GM12878 (cell line): ENCODE data around the gene REEP5. TPM values are rescaled to one million over a fixed set of nuclear protein-coding genes. Genes with fewer than 3 reads are reported as not detected.

ENCODE experiments used
- ATAC-seq: fragments of 200-7000 bp; cut with Tn5 transposase; 3 replicates; pipeline ENCODE4 v1.9.1; 2020; ENCODE audit warnings: mild to moderate bottlenecking, moderate library complexity
- BruUV-seq: library from RNA; stranded (reverse); fragments of 400-500 nt; replicated peaks from 2 replicates; lab custom pipeline; 2021; lab: Mats Ljungman, UMichigan
- CTCF ChIA-PET: fragments of 300-600 bp; sonication (Branson Sonifier 250); formaldehyde crosslinking; extraction: SDS; loops from one replicate; lab custom pipeline; 2021; ENCODE audit warnings: inconsistent platforms; lab: Yijun Ruan, JAX
- POLR2A ChIA-PET: fragments of 350-600 bp; formaldehyde crosslinking; extraction: SDS; loops from one replicate; lab custom pipeline; 2021; ENCODE audit warnings: inconsistent platforms; lab: Charles Lee
- RAD21 ChIA-PET: fragments of 300-600 bp; sonication (Branson Sonifier 250); formaldehyde crosslinking; loops from one replicate; lab custom pipeline; 2023; ENCODE audit warnings: antibody characterized with exemption; ENCODE audit not compliant: unreplicated experiment; lab: Charles Lee
- SMC1A ChIA-PET: fragments of 300-600 bp; sonication (Branson Sonifier 250); formaldehyde crosslinking; loops from one replicate; lab custom pipeline; 2023; ENCODE audit not compliant: unreplicated experiment, uncharacterized antibody; lab: Charles Lee
- DNase-seq: peaks from one replicate; pipeline ENCODE4 v3.0.0-alpha.2; 2011; ENCODE audit warnings: low read depth, low spot score
- FAIRE-seq: peaks from 3 replicates; lab custom pipeline; 2011; peaks lifted over from hg19 to GRCh38; lab: Jason Lieb, UNC
- H2AFZ ChIP-seq: 2 replicates; pipeline ENCODE4 v1.6.0; 2011; ENCODE audit warnings: low read depth, low read length, control low read depth; ENCODE audit not compliant: control insufficient read depth
- H3K27ac ChIP-seq: 2 replicates; pipeline ENCODE4 v1.5.1; 2011; ENCODE audit warnings: control low read depth; ENCODE audit not compliant: control insufficient read depth, insufficient read depth
- H3K27me3 ChIP-seq, 2 experiments: replicated peaks in 1 of 2; 2 replicates each; pipeline versions ENCODE4 v1.6.0 to v1.6.1; 2011; ENCODE audit warnings: low read length in 1 of 2; ENCODE audit not compliant: control insufficient read depth in 2 of 2, insufficient read depth in 2 of 2
- H3K36me3 ChIP-seq, 2 experiments: 2 replicates each; pipeline ENCODE4 v1.5.1; 2011; ENCODE audit warnings: low read length in 1 of 2; ENCODE audit not compliant: control insufficient read depth in 2 of 2, insufficient read depth in 2 of 2
- H3K4me1 ChIP-seq: 2 replicates; pipeline ENCODE4 v1.6.1; 2011; ENCODE audit warnings: mild to moderate bottlenecking, low read length, moderate library complexity, mixed read lengths; ENCODE audit not compliant: control insufficient read depth, insufficient read depth
- H3K4me2 ChIP-seq: 2 replicates; pipeline ENCODE4 v1.6.0; 2011; ENCODE audit warnings: control low read depth; ENCODE audit not compliant: control insufficient read depth, insufficient read depth
- H3K4me3 ChIP-seq: fragments of 200-600 bp; sonication (generic); 2 replicates; pipeline ENCODE4 v1.5.1; 2016
- H3K79me2 ChIP-seq: 2 replicates; pipeline ENCODE4 v1.6.0; 2011; ENCODE audit warnings: low read length; ENCODE audit not compliant: control insufficient read depth, insufficient read depth
- H3K9ac ChIP-seq: 2 replicates; pipeline ENCODE4 v1.8.0; 2011; ENCODE audit warnings: low read length, control low read depth, mixed read lengths; ENCODE audit not compliant: control insufficient read depth, insufficient read depth
- H3K9me3 ChIP-seq: replicated peaks from 3 replicates; pipeline ENCODE4 v1.5.1; 2011; ENCODE audit warnings: mild to moderate bottlenecking, low read length; ENCODE audit not compliant: control insufficient read depth, insufficient read depth
- H4K20me1 ChIP-seq: 2 replicates; pipeline ENCODE4 v1.6.0; 2011; ENCODE audit not compliant: control insufficient read depth, insufficient read depth
- CBX3 ChIP-seq: fragments of 200-600 bp; sonication (generic); IDR thresholded peaks from 2 replicates; pipeline ENCODE4 v1.6.1; 2016; ENCODE audit warnings: low read depth, borderline replicate concordance
- CHD1 ChIP-seq: IDR thresholded peaks from 2 replicates; pipeline ENCODE4 v1.6.1; 2012; ENCODE audit warnings: low read depth, low read length, improper control_type of control experiment
- IKZF2 ChIP-seq, 2 experiments: fragments of 450-650 bp; IDR thresholded peaks; 2 replicates each; pipeline ENCODE4 v1.6.1; 2017; ENCODE audit warnings: mild to moderate bottlenecking in 2 of 2, moderate library complexity in 2 of 2
- MEF2A ChIP-seq: IDR thresholded peaks from 2 replicates; pipeline ENCODE4 v1.6.1; 2011; ENCODE audit warnings: low read depth, mild to moderate bottlenecking, low read length, moderate library complexity; ENCODE audit not compliant: insufficient read depth
- NFXL1 ChIP-seq: fragments of 450-650 bp; IDR thresholded peaks from 2 replicates; pipeline ENCODE4 v1.6.1; 2017; ENCODE audit warnings: antibody characterized with exemption, mild to moderate bottlenecking, borderline replicate concordance
- NFYA ChIP-seq: IDR thresholded peaks from 2 replicates; pipeline ENCODE4 v1.6.1; 2011; ENCODE audit warnings: low read depth, mild to moderate bottlenecking, low read length, improper control_type of control experiment, borderline replicate concordance
- NR2F1 ChIP-seq: fragments of 450-650 bp; conservative IDR thresholded peaks from 2 replicates; pipeline ENCODE4 v1.6.1; 2017; ENCODE audit warnings: mild to moderate bottlenecking
- PAX5 ChIP-seq: IDR thresholded peaks from 2 replicates; pipeline ENCODE4 v1.6.1; 2011; ENCODE audit warnings: low read depth, low read length, borderline replicate concordance
- PBX3 ChIP-seq: IDR thresholded peaks from 2 replicates; pipeline ENCODE4 v1.6.1; 2011; ENCODE audit warnings: mild to moderate bottlenecking, low read depth, low read length, moderate library complexity; ENCODE audit not compliant: insufficient replicate concordance
- PKNOX1 ChIP-seq: fragments of 450-650 bp; IDR thresholded peaks from 2 replicates; pipeline ENCODE4 v1.6.1; 2016; ENCODE audit warnings: mild to moderate bottlenecking
- POLR2A ChIP-seq: IDR thresholded peaks from 2 replicates; pipeline ENCODE4 v1.6.1; 2011; ENCODE audit warnings: low read depth, mild to moderate bottlenecking, low read length
- RUNX3 ChIP-seq: IDR thresholded peaks from 2 replicates; pipeline ENCODE4 v1.6.1; 2012; ENCODE audit warnings: low read length, inconsistent platforms
- SIN3A ChIP-seq: IDR thresholded peaks from 2 replicates; pipeline ENCODE4 v1.6.1; 2012; ENCODE audit warnings: low read depth, low read length, improper control_type of control experiment
- ZNF24 ChIP-seq: fragments of 450-650 bp; IDR thresholded peaks from 2 replicates; pipeline ENCODE4 v1.6.1; 2017; ENCODE audit warnings: antibody characterized with exemption, mild to moderate bottlenecking
- WGBS: methylation state at CpG from one replicate; pipeline ENCODE4 v1.1.6; 2016; ENCODE audit warnings: low lambda C conversion rate; ENCODE audit not compliant: insufficient replicate concordance, insufficient coverage; ENCODE audit errors: missing lambda C conversion rate; 5-methylcytosine and 5-hydroxymethylcytosine counted together
- in situ Hi-C: fragments of 300-500 bp; cut with MboI; formaldehyde crosslinking; loops from 9 replicates; pipeline ENCODE4 v1.14.3; 2018; ENCODE audit warnings: mixed read lengths
- intact Hi-C: fragments of 100-400 bp; cut with micrococcal nuclease; formaldehyde crosslinking; loops from one replicate; pipeline ENCODE4 v1.14.2; 2022; ENCODE audit not compliant: unreplicated experiment
- polyA plus RNA-seq, 11 experiments: library from polyadenylated mRNA; depleted of rRNA in 4 of 11; unstranded in 6 of 11; stranded (reverse) in 5 of 11; fragments of >200 nt; fragmentation: Nextera tagmentation in 4 of 11; fragmentation: Illumina TruSeq in 1 of 11; extraction: Ambion mirVana in 4 of 11; extraction: Trizol in 1 of 11; gene quantifications; 1 replicate in 1 of 11; 2 replicates in 10 of 11; pipeline versions ENCODE4 v1.2.1 to v1.2.3, GENCODE V29; 2011 to 2016; ENCODE audit warnings: inconsistent platforms in 2 of 11, missing spikeins in 2 of 11, low read depth in 1 of 11
- total RNA-seq, 4 experiments: library from RNA; depleted of rRNA in 3 of 4; stranded (reverse); fragments of >200 nt in 3 of 4; fragmentation: Illumina TruSeq in 1 of 4; extraction: Trizol in 1 of 4; gene quantifications; 2 replicates each; pipeline versions ENCODE4 v1.2.1 to v1.2.3, GENCODE V29; 2013 to 2021

The REEP5 gene
- total and polyA plus RNA-seq, 10 of the 15 experiments (the other 5 are each of a cell fraction or from before 2014, with no cell fraction given): 30.5 to 211 (median 113) TPM

DNA sequence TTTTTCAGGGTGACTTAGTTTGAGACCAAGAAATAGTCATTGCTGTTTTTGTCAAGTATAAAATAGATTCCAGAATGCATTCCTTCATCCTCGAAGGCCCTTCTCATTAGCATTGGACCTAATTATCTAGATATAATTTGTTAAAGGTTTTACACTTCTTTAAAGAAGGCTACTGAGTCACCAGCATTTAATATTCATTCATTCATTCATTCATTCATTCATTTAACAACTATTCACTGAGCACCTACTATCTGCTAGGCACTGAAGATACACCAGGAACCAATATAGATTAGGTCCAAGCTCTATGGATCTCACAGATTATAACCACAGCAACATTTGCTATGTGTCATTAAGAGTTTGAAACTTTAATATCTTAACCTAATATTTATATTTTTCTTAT, 11.1 kb upstream of the REEP5 start:
- ChIA-PET CTCF (interaction anchor here (2.7 kb wide), 1 partner anchor 10 kb away, joined by 8 read pairs; no protein-coding TSS in a partner anchor), RAD21 (no interaction called here), POLR2A (interaction anchor here (0.6 kb wide), 1 partner anchor 18 kb away, joined by 6 read pairs; no protein-coding TSS in a partner anchor), SMC1A (interaction anchor here (1.8 kb wide), 1 partner anchor 10 kb away, joined by 5 read pairs; no protein-coding TSS in a partner anchor)
- in situ Hi-C loops (no loop called here), intact Hi-C loops (no loop called here)
- TF ChIP-seq CHD1: no peak
- TF ChIP-seq ZNF24: peak; percentile 87
- Histone ChIP-seq H3K79me2 (peaks cover 2% of the 10 kb centered on the region; the same call in 1 of the 2 replicates), H2AFZ (no peak overlapping the region), H3K27me3 (no peaks in the 10 kb centered on the region), H3K36me3 (no peaks in the 10 kb centered on the region), H3K4me1 (peaks cover 28% of the 10 kb centered on the region), H4K20me1 (no peaks in the 10 kb centered on the region), H3K4me2 (no peak overlapping the region), H3K9ac (no peak overlapping the region), H3K9me3 (peaks cover 5% of the 10 kb centered on the region), H3K4me3 (no peak overlapping the region), H3K27ac (no peak overlapping the region)
- BruUV-seq: no TSS peak
- DNase-seq (no peak), ATAC-seq (no peak), FAIRE-seq (no peak)
- WGBS: 93% methylated on average over 1 of the region's 1 CpG

GRCh38 chr5:112931473-112931872, 9.4 kb upstream of the REEP5 start:
- ChIA-PET RAD21 (interaction anchor here (1.0 to 1.4 kb wide), 5 partner anchors 9 to 48 kb away, joined by 3 to 7 read pairs (median 4); partner anchors contain the start of gene REEP5), CTCF (interaction anchor here (0.7 to 1.2 kb wide), 3 partner anchors 30 to 65 kb away, joined by 3 to 5 read pairs (median 4); no protein-coding TSS in a partner anchor), SMC1A (interaction anchor here (0.7 to 1.8 kb wide), 12 partner anchors 8 to 71 kb away, joined by 3 to 9 read pairs (median 3); partner anchors contain the start of genes DCP2 and SRP19), POLR2A (interaction anchor here (0.6 to 1.4 kb wide), 4 partner anchors 10 to 54 kb away, joined by 3 to 4 read pairs (median 3); no protein-coding TSS in a partner anchor)
- Histone ChIP-seq H3K79me2 (peaks cover 10% of the 10 kb centered on the region), H3K27me3 (no peaks in the 10 kb centered on the region), H3K9ac (no peak overlapping the region), H2AFZ (peak overlapping the region; percentile 3; the same call in 1 of the 2 replicates), H3K4me3 (no peak overlapping the region), H4K20me1 (no peaks in the 10 kb centered on the region), H3K4me1 (peaks cover 43% of the 10 kb centered on the region), H3K27ac (no peak overlapping the region), H3K4me2 (no peak overlapping the region), H3K36me3 (no peaks in the 10 kb centered on the region), H3K9me3 (peaks cover 5% of the 10 kb centered on the region)
- FAIRE-seq (no peak), ATAC-seq (peak; percentile 14), DNase-seq (no peak)
- in situ Hi-C loops (no loop called here), intact Hi-C loops (no loop called here)
- WGBS: 80% methylated on average over 2 of the region's 2 CpGs
- no TSS peak for BruUV-seq
- TF ChIP-seq NFYA (no peak), PBX3 (peak; percentile 85), PAX5 (no peak), PKNOX1 (peak; percentile 89), SIN3A (no peak), CHD1 (no peak), NFXL1 (no peak), CBX3 (no peak), MEF2A (no peak), POLR2A (no peak), IKZF2 (IDR thresholded peaks at IDR 0.05) (no peak; a peak in 1 of 4 replicates), RUNX3 (peak; percentile 15; the same call in 1 of the 2 replicates), NR2F1 (no peak)
